Fibroblast of lung (primary cell): ENCODE results near the gene CXADR. TPM values are rescaled to one million over a fixed set of nuclear protein-coding genes. Genes with fewer than 3 reads are reported as not detected.

Source experiments
- DNase-seq, 2 donors: peaks; one replicate each; pipeline versions ENCODE4 v3.0.0 to v3.0.0-alpha.2; 2010; ENCODE audit warnings: low read depth in 2 of 2
- H2AFZ ChIP-seq: 2 replicates; pipeline ENCODE4 v1.5.1; 2012; ENCODE audit warnings: low read length, control low read depth, inconsistent platforms
- H3K27ac ChIP-seq: 2 replicates; pipeline ENCODE4 v1.5.1; 2011; ENCODE audit warnings: low read length, control low read depth; ENCODE audit not compliant: insufficient read depth
- H3K27me3 ChIP-seq: 2 replicates; pipeline ENCODE4 v1.5.1; 2011; ENCODE audit warnings: mild to moderate bottlenecking, low read length; ENCODE audit not compliant: control insufficient read depth, insufficient read depth
- H3K36me3 ChIP-seq: 2 replicates; pipeline ENCODE4 v1.5.1; 2011; ENCODE audit warnings: low read length; ENCODE audit not compliant: control insufficient read depth, insufficient read depth
- H3K4me1 ChIP-seq: 2 replicates; pipeline ENCODE4 v1.5.1; 2011; ENCODE audit warnings: low read length; ENCODE audit not compliant: control insufficient read depth, insufficient read depth; ENCODE audit errors: extremely low read depth
- H3K4me2 ChIP-seq: 2 replicates; pipeline ENCODE4 v1.5.1; 2011; ENCODE audit warnings: low read length, control low read depth; ENCODE audit not compliant: insufficient read depth; ENCODE audit errors: extremely low read depth
- H3K4me3 ChIP-seq, 4 experiments: fragments of 200-600 bp in 1 of 4; sonication (generic) in 1 of 4; replicated peaks in 1 of 4; 2 replicates each; pipeline ENCODE4 v1.5.1; 2011 to 2016; ENCODE audit warnings: low read length in 4 of 4, low read depth in 3 of 4, mild to moderate bottlenecking in 3 of 4, control low read depth in 2 of 4, inconsistent platforms in 1 of 4, mixed read lengths in 1 of 4; ENCODE audit not compliant: insufficient read depth in 1 of 4; ENCODE audit errors: control extremely low read depth in 1 of 4
- H3K79me2 ChIP-seq: 2 replicates; pipeline ENCODE4 v1.5.1; 2012; ENCODE audit warnings: mild to moderate bottlenecking, low read length, inconsistent platforms; ENCODE audit not compliant: control insufficient read depth, insufficient read depth
- H3K9ac ChIP-seq: 2 replicates; pipeline ENCODE4 v1.5.1; 2011; ENCODE audit warnings: mild to moderate bottlenecking, low read length, control low read depth; ENCODE audit not compliant: insufficient read depth
- H3K9me3 ChIP-seq: 2 replicates; pipeline ENCODE4 v1.5.1; 2012; ENCODE audit warnings: low read depth, low read length; ENCODE audit not compliant: control insufficient read depth, insufficient read depth
- H4K20me1 ChIP-seq: 2 replicates; pipeline ENCODE4 v1.5.1; 2011; ENCODE audit warnings: low read length; ENCODE audit not compliant: control insufficient read depth, insufficient read depth; ENCODE audit errors: extremely low read depth
- EZH2 ChIP-seq: IDR thresholded peaks from 2 replicates; pipeline ENCODE4 v1.5.1; 2012; ENCODE audit warnings: low read length, control low read depth, mild to moderate bottlenecking; ENCODE audit errors: missing control alignments
- polyA plus RNA-seq, 2 donors: library from polyadenylated mRNA; depleted of rRNA in 1 of 2; stranded (reverse) in 1 of 2; unstranded in 1 of 2; fragments of >200 nt; gene quantifications; 2 replicates each; pipeline ENCODE4 v1.2.1, GENCODE V29; 2011 to 2012; ENCODE audit warnings: missing spikeins in 1 of 2
- total RNA-seq: library from RNA; depleted of rRNA; stranded (reverse); fragments of >200 nt; gene quantifications from 2 replicates; pipeline ENCODE4 v1.2.1, GENCODE V29; 2014
- TF ChIP-seq, protein P1 (sequence below), 2 donors: IDR thresholded peaks in 1 of 2; conservative IDR thresholded peaks in 1 of 2; 1 replicate in 1 of 2; 2 replicates in 1 of 2; pipeline ENCODE4 v1.5.1; 2011 to 2012; ENCODE audit warnings: low read length in 2 of 2, control low read depth in 1 of 2, inconsistent platforms in 1 of 2, low read depth in 1 of 2, mild to moderate bottlenecking in 1 of 2

The CXADR gene
- total and polyA plus RNA-seq, 2 donors (not counting 1 experiment from before 2014, with no cell fraction given) = 0.69 to 9.9 TPM

DNA sequence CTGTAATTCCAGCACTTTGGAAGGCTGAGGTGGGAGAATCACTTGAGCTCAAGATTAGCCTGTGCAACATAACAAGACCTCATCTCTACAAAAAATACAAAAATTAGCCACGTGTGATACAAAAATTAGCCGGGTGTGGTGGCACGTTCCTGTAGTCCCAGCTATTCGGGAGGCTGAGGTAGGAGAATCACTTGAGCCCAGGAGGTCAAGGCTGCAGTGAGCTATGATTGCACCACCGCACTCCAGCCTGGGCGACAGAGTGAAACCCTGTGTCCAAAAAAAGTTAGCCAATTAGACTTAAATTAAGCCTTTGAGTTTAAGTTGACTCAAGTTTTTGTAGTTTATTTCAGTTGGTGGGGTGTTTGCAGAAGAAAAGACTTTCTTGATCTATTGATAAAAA, 11.8 kb downstream of the CXADR start:
- Histone ChIP-seq H3K79me2 (no peaks in the 10 kb centered on the region), H3K9ac (no peak overlapping the region), H3K4me1 (no peaks in the 10 kb centered on the region), H3K9me3 (no peaks in the 10 kb centered on the region), H3K4me2 (no peak overlapping the region), H3K27ac (no peak overlapping the region), H3K4me3 (no peak overlapping the region), H3K27me3 (no peaks in the 10 kb centered on the region), H2AFZ (no peak overlapping the region), H3K36me3 (no peaks in the 10 kb centered on the region), H4K20me1 (no peaks in the 10 kb centered on the region)
- TF ChIP-seq EZH2 = no peak
- TF ChIP-seq, protein P1, sequence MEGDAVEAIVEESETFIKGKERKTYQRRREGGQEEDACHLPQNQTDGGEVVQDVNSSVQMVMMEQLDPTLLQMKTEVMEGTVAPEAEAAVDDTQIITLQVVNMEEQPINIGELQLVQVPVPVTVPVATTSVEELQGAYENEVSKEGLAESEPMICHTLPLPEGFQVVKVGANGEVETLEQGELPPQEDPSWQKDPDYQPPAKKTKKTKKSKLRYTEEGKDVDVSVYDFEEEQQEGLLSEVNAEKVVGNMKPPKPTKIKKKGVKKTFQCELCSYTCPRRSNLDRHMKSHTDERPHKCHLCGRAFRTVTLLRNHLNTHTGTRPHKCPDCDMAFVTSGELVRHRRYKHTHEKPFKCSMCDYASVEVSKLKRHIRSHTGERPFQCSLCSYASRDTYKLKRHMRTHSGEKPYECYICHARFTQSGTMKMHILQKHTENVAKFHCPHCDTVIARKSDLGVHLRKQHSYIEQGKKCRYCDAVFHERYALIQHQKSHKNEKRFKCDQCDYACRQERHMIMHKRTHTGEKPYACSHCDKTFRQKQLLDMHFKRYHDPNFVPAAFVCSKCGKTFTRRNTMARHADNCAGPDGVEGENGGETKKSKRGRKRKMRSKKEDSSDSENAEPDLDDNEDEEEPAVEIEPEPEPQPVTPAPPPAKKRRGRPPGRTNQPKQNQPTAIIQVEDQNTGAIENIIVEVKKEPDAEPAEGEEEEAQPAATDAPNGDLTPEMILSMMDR (conservative IDR thresholded peaks at IDR 0.05 in 1 of 2, IDR thresholded peaks at IDR 0.05 in 1 of 2; ENCODE audit: low read depth in 1 of 2, low read length in 2 of 2) = no peak
- no peak for DNase-seq

DNA sequence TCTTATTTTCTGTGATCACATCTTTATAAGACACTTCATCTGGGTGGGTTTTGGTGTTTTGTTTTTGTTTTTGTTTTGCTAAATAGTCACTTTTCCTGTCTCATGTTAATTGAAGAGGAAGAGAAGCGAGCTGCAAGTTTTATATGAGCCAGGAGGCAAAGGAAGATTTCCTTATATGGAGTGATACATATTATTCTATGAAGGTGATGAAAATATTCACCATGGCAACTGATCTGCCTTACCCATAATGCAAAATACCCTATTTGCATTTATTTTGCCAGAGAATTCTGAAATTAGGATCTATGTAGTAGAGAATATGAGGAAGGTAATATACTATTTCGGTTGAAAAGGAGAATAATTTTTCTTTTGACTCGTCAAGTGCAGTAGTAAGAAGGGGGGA, 13.9 kb downstream of the CXADR start:
- Histone ChIP-seq H3K4me3 (no peak overlapping the region), H4K20me1 (no peaks in the 10 kb centered on the region), H2AFZ (no peak overlapping the region), H3K27me3 (no peaks in the 10 kb centered on the region), H3K27ac (no peak overlapping the region), H3K4me1 (no peaks in the 10 kb centered on the region), H3K9ac (no peak overlapping the region), H3K9me3 (no peaks in the 10 kb centered on the region), H3K79me2 (no peaks in the 10 kb centered on the region), H3K36me3 (no peaks in the 10 kb centered on the region), H3K4me2 (no peak overlapping the region)
- no peak for TF ChIP-seq EZH2
- TF ChIP-seq, protein P1 (conservative IDR thresholded peaks at IDR 0.05 in 1 of 2, IDR thresholded peaks at IDR 0.05 in 1 of 2; ENCODE audit: low read depth in 1 of 2, low read length in 2 of 2) = no peak
- no peak for DNase-seq

DNA sequence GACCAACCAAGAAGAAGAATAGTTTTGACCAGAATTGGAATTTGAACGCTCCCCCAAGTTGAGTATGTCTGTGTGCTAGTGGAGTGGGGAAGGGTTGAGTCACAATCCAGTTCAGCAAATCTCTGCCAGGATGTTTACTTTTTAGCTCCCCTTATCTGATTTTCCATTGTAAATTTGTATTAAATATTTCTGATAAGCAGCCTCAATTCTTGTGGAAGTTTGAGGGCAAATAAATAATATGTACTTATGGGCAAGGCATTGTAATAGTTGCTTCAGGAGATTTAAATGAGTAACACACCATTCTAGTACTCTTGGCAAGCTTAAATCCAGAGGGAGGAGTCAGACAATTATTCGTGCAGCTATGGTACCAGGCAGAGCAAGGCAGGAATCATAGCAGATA, 14.4 kb downstream of the CXADR start:
- no peak overlapping the region for H3K4me3 ChIP-seq
- no peak overlapping the region for H3K9ac ChIP-seq
- no peak overlapping the region for H2AFZ ChIP-seq
- DNase-seq = peak; percentile 67 to 89
- no peak for TF ChIP-seq EZH2
- TF ChIP-seq, protein P1 (conservative IDR thresholded peaks at IDR 0.05 in 1 of 2, IDR thresholded peaks at IDR 0.05 in 1 of 2; ENCODE audit: low read depth in 1 of 2, low read length in 2 of 2) = no peak
- H3K79me2 ChIP-seq = no peaks in the 10 kb centered on the region
- H3K4me2 ChIP-seq = no peak overlapping the region
- no peaks in the 10 kb centered on the region for H3K9me3 ChIP-seq
- H4K20me1 ChIP-seq = no peaks in the 10 kb centered on the region
- H3K27ac ChIP-seq = no peak overlapping the region
- H3K4me1 ChIP-seq = no peaks in the 10 kb centered on the region
- H3K36me3 ChIP-seq = no peaks in the 10 kb centered on the region
- H3K27me3 ChIP-seq = no peaks in the 10 kb centered on the region
